ENCODE results near the gene SUPT20H.

The SUPT20H gene

GRCh38 chr13:37011002-37011401 is 48.5 kb downstream of the SUPT20H start:
- Histone ChIP-seq H3K27ac (ENCODE audit: low read length) (no peak overlapping the region), H3K4me1 (ENCODE audit: control insufficient read depth, insufficient read depth, low read length) (no peaks in the 10 kb centered on the region), H3K36me3 (ENCODE audit: control insufficient read depth, insufficient read depth, low read length) (no peaks in the 10 kb centered on the region), H3K9me3 (ENCODE audit: control insufficient read depth, insufficient read depth, low read length) (no peaks in the 10 kb centered on the region), H3K27me3 (ENCODE audit: control insufficient read depth, insufficient read depth, low read length) (no peaks in the 10 kb centered on the region), H3K4me3 (ENCODE audit: low read length) (no peak overlapping the region)
- DNase-seq (ENCODE audit: low read depth, low spot score), result no peak
- WGBS (ENCODE audit: insufficient coverage, insufficient read length), result no CpG with 5 or more reads among the region's 1 CpG

- Histone ChIP-seq H3K9me3 (ENCODE audit: control insufficient read depth, insufficient read depth, low read length) (no peaks in the 10 kb centered on the region), H3K4me1 (ENCODE audit: control insufficient read depth, insufficient read depth, low read length) (no peaks in the 10 kb centered on the region), H3K4me3 (ENCODE audit: low read length) (no peak overlapping the region), H3K27me3 (ENCODE audit: control insufficient read depth, insufficient read depth, low read length) (no peaks in the 10 kb centered on the region), H3K27ac (ENCODE audit: low read length) (no peak overlapping the region), H3K36me3 (ENCODE audit: control insufficient read depth, insufficient read depth, low read length) (no peaks in the 10 kb centered on the region)
- WGBS (ENCODE audit: insufficient coverage, insufficient read length), result no CpG with 5 or more reads among the region's 1 CpG
- no peak for DNase-seq (ENCODE audit: low read depth, low spot score)
Measured at GRCh38 chr13:37010424-37010823, 49.1 kb downstream of the SUPT20H start.

- H3K9me3 ChIP-seq (ENCODE audit: control insufficient read depth, insufficient read depth, low read length), result no peaks in the 10 kb centered on the region
- no peaks in the 10 kb centered on the region for H3K27me3 ChIP-seq (ENCODE audit: control insufficient read depth, insufficient read depth, low read length)
- WGBS (ENCODE audit: insufficient coverage, insufficient read length), result no CpG with 5 or more reads among the region's 5 CpGs
- no peak overlapping the region for H3K4me3 ChIP-seq (ENCODE audit: low read length)
- no peak overlapping the region for H3K27ac ChIP-seq (ENCODE audit: low read length)
- no peak for DNase-seq (ENCODE audit: low read depth, low spot score)
- no peaks in the 10 kb centered on the region for H3K4me1 ChIP-seq (ENCODE audit: control insufficient read depth, insufficient read depth, low read length)
- no peaks in the 10 kb centered on the region for H3K36me3 ChIP-seq (ENCODE audit: control insufficient read depth, insufficient read depth, low read length)
Measured at GRCh38 chr13:37009692-37010091, 49.8 kb downstream of the SUPT20H start.

- no CpG with 5 or more reads among the region's 3 CpGs for WGBS (ENCODE audit: insufficient coverage, insufficient read length)
Measured at GRCh38 chr13:37001921-37002250, 57.6 kb downstream of the SUPT20H start.

GRCh38 chr13:36999054-36999714 is 60.3 kb downstream of the SUPT20H start, which contains the start of gene ALG5:
ALG5 (minus strand) TSS chr13:36999340; CDS start chr13:36999300, 40 bp downstream.
- Histone ChIP-seq H3K4me3 (ENCODE audit: low read length) (peak within 1 kb of the TSS; percentile 98), H3K9me3 (ENCODE audit: control insufficient read depth, insufficient read depth, low read length) (no peaks in the 10 kb centered on the region), H3K27ac (ENCODE audit: low read length) (peak within 1 kb of the TSS; percentile 10), H3K27me3 (ENCODE audit: control insufficient read depth, insufficient read depth, low read length) (no peaks in the 10 kb centered on the region), H3K4me1 (ENCODE audit: control insufficient read depth, insufficient read depth, low read length) (no peaks in the 10 kb centered on the region), H3K36me3 (ENCODE audit: control insufficient read depth, insufficient read depth, low read length) (peaks cover 5% of the 10 kb centered on the region; the same call in 1 of the 2 replicates)
- peak; percentile 72 for DNase-seq (ENCODE audit: low read depth, low spot score)
- no CpG with 5 or more reads among the region's 52 CpGs for whole genome bisulfite sequencing (ENCODE audit: insufficient coverage, insufficient read length)

More at GRCh38 chr13:37001921-37002250, 57.6 kb downstream of the SUPT20H start:
- H3K4me3 ChIP-seq (ENCODE audit: low read length), result no peak overlapping the region
- H3K27me3 ChIP-seq (ENCODE audit: control insufficient read depth, insufficient read depth, low read length), result no peaks in the 10 kb centered on the region
- no peaks in the 10 kb centered on the region for H3K4me1 ChIP-seq (ENCODE audit: control insufficient read depth, insufficient read depth, low read length)
- no peak overlapping the region for H3K27ac ChIP-seq (ENCODE audit: low read length)
- H3K36me3 ChIP-seq (ENCODE audit: control insufficient read depth, insufficient read depth, low read length), result peaks cover 3% of the 10 kb centered on the region; the same call in 1 of the 2 replicates
- DNase-seq (ENCODE audit: low read depth, low spot score), result no peak
- no peaks in the 10 kb centered on the region for H3K9me3 ChIP-seq (ENCODE audit: control insufficient read depth, insufficient read depth, low read length)

GRCh38 chr13:36998624-36999041 is 60.9 kb downstream of the SUPT20H start:
- Histone ChIP-seq H3K9me3 (ENCODE audit: control insufficient read depth, insufficient read depth, low read length) (no peaks in the 10 kb centered on the region), H3K27ac (ENCODE audit: low read length) (no peak overlapping the region), H3K27me3 (ENCODE audit: control insufficient read depth, insufficient read depth, low read length) (no peaks in the 10 kb centered on the region), H3K36me3 (ENCODE audit: control insufficient read depth, insufficient read depth, low read length) (peaks cover 3% of the 10 kb centered on the region; the same call in 1 of the 2 replicates), H3K4me1 (ENCODE audit: control insufficient read depth, insufficient read depth, low read length) (no peaks in the 10 kb centered on the region), H3K4me3 (ENCODE audit: low read length) (peak overlapping the region; percentile 88; the same call in 1 of the 2 replicates)
- no peak for DNase-seq (ENCODE audit: low read depth, low spot score)
- no CpG with 5 or more reads among the region's 21 CpGs for WGBS (ENCODE audit: insufficient coverage, insufficient read length)

GRCh38 chr13:36997716-36998427 is 61.6 kb downstream of the SUPT20H start:
- Histone ChIP-seq H3K27ac (ENCODE audit: low read length) (no peak overlapping the region), H3K4me3 (ENCODE audit: low read length) (peak overlapping the region; percentile 88; the same call in 1 of the 2 replicates), H3K9me3 (ENCODE audit: control insufficient read depth, insufficient read depth, low read length) (no peaks in the 10 kb centered on the region), H3K36me3 (ENCODE audit: control insufficient read depth, insufficient read depth, low read length) (peaks cover 6% of the 10 kb centered on the region; the same call in 1 of the 2 replicates), H3K4me1 (ENCODE audit: control insufficient read depth, insufficient read depth, low read length) (no peaks in the 10 kb centered on the region), H3K27me3 (ENCODE audit: control insufficient read depth, insufficient read depth, low read length) (no peaks in the 10 kb centered on the region)
- DNase-seq (ENCODE audit: low read depth, low spot score), result no peak
- WGBS (ENCODE audit: insufficient coverage, insufficient read length), result no CpG with 5 or more reads among the region's 6 CpGs

GRCh38 chr13:36992362-36992761 is 67.1 kb downstream of the SUPT20H start:
- Histone ChIP-seq H3K36me3 (ENCODE audit: control insufficient read depth, insufficient read depth, low read length) (peaks cover 28% of the 10 kb centered on the region), H3K9me3 (ENCODE audit: control insufficient read depth, insufficient read depth, low read length) (no peaks in the 10 kb centered on the region), H3K27me3 (ENCODE audit: control insufficient read depth, insufficient read depth, low read length) (no peaks in the 10 kb centered on the region), H3K4me1 (ENCODE audit: control insufficient read depth, insufficient read depth, low read length) (no peaks in the 10 kb centered on the region), H3K27ac (ENCODE audit: low read length) (no peak overlapping the region), H3K4me3 (ENCODE audit: low read length) (no peak overlapping the region)
- no peak for DNase-seq (ENCODE audit: low read depth, low spot score)
- WGBS (ENCODE audit: insufficient coverage, insufficient read length), result no CpG with 5 or more reads among the region's 4 CpGs

GRCh38 chr13:36986462-36987240 is 72.8 kb downstream of the SUPT20H start:
- Histone ChIP-seq H3K4me3 (ENCODE audit: low read length) (no peak overlapping the region), H3K36me3 (ENCODE audit: control insufficient read depth, insufficient read depth, low read length) (peaks cover 19% of the 10 kb centered on the region)
- no peak for DNase-seq (ENCODE audit: low read depth, low spot score)

GRCh38 chr13:36981156-36981743 is 78.2 kb downstream of the SUPT20H start:
- WGBS (ENCODE audit: insufficient coverage, insufficient read length), result no CpG with 5 or more reads among the region's 6 CpGs
- Histone ChIP-seq H3K4me3 (ENCODE audit: low read length) (no peak overlapping the region), H3K36me3 (ENCODE audit: control insufficient read depth, insufficient read depth, low read length) (peaks cover 4% of the 10 kb centered on the region; the same call in 1 of the 2 replicates), H3K27ac (ENCODE audit: low read length) (no peak overlapping the region), H3K4me1 (ENCODE audit: control insufficient read depth, insufficient read depth, low read length) (no peaks in the 10 kb centered on the region), H3K9me3 (ENCODE audit: control insufficient read depth, insufficient read depth, low read length) (no peaks in the 10 kb centered on the region), H3K27me3 (ENCODE audit: control insufficient read depth, insufficient read depth, low read length) (no peaks in the 10 kb centered on the region)
- DNase-seq (ENCODE audit: low read depth, low spot score), result no peak

More at GRCh38 chr13:36986462-36987240, 72.8 kb downstream of the SUPT20H start:
- Histone ChIP-seq H3K27me3 (ENCODE audit: control insufficient read depth, insufficient read depth, low read length) (no peaks in the 10 kb centered on the region), H3K27ac (ENCODE audit: low read length) (no peak overlapping the region), H3K4me1 (ENCODE audit: control insufficient read depth, insufficient read depth, low read length) (no peaks in the 10 kb centered on the region), H3K9me3 (ENCODE audit: control insufficient read depth, insufficient read depth, low read length) (no peaks in the 10 kb centered on the region)
- whole genome bisulfite sequencing (ENCODE audit: insufficient coverage, insufficient read length), result no CpG with 5 or more reads among the region's 2 CpGs

Measured in iPS DF 6.9 (cell line).